Vagina (tissue), 2 donors: ENCODE results near the gene LRRC61.

ENCODE experiments used
- POLR2A ChIP-seq, 2 donors: fragments of 450-650 bp; IDR thresholded peaks; one replicate each; pipeline ENCODE4 v1.6.1; 2017; ENCODE audit warnings: antibody characterized with exemption in 2 of 2, mild to moderate bottlenecking in 2 of 2, moderate library complexity in 2 of 2
- POLR2AphosphoS5 ChIP-seq, 2 donors: sonication (generic); formaldehyde crosslinking; IDR thresholded peaks; one replicate each; pipeline ENCODE4 v1.9.0; 2017; ENCODE audit warnings: antibody characterized with exemption in 2 of 2, mild to moderate bottlenecking in 2 of 2, low read depth in 1 of 2; ENCODE audit not compliant: insufficient read depth in 1 of 2
- TF ChIP-seq, protein P1 (sequence below), 3 experiments: fragments of 450-650 bp in 2 of 3; fragments of 200-600 bp in 1 of 3; sonication (generic) in 1 of 3; IDR thresholded peaks; one replicate each; pipeline ENCODE4 v1.5.1; 2017 to 2019; ENCODE audit warnings: antibody characterized with exemption in 3 of 3, mild to moderate bottlenecking in 2 of 3, moderate library complexity in 2 of 3

DNA sequence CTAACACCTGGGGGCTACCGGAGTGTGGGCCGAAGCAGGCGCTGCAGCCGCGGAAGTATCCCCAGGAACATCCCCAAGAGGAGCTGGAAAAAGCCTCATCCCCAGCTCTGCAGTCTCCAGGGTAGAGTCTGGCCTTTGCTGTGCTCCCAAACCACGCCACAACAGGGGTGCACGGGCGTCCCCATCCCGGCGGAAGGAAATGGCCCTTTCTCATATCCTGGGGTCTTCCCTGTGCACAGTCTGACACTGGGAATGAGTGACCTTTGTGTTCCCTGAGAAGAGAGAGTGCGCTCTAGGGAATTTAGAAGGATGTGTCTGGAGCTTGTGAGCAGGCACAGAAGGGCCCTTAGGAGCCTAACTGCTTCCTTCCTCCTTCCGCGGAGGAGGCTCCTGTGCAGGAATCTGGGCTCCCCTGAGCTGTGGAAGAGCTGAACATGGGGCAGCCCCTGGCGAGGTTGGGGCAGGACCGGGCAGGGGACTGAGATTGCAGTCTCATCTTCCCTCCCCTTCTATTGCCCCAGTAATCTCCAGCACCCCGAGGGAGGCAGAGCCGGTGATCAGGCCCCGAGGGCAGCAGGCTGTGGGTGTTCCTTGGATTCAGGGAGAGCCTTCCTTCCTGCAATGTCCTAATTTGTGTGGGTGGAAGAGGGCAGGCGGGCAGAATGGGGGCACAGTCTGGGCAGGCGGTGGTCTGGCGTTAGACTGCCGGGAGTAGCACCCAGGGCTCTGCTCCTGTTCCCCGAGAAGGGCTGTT, 46.8 kb downstream of the LRRC61 start:
- TF ChIP-seq, protein P1, sequence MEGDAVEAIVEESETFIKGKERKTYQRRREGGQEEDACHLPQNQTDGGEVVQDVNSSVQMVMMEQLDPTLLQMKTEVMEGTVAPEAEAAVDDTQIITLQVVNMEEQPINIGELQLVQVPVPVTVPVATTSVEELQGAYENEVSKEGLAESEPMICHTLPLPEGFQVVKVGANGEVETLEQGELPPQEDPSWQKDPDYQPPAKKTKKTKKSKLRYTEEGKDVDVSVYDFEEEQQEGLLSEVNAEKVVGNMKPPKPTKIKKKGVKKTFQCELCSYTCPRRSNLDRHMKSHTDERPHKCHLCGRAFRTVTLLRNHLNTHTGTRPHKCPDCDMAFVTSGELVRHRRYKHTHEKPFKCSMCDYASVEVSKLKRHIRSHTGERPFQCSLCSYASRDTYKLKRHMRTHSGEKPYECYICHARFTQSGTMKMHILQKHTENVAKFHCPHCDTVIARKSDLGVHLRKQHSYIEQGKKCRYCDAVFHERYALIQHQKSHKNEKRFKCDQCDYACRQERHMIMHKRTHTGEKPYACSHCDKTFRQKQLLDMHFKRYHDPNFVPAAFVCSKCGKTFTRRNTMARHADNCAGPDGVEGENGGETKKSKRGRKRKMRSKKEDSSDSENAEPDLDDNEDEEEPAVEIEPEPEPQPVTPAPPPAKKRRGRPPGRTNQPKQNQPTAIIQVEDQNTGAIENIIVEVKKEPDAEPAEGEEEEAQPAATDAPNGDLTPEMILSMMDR (IDR thresholded peaks at IDR 0.05), result no peak
- no peak for TF ChIP-seq POLR2A (IDR thresholded peaks at IDR 0.05)
- TF ChIP-seq POLR2AphosphoS5 (IDR thresholded peaks at IDR 0.05; ENCODE audit: insufficient read depth in 1 of 2, low read depth in 1 of 2), result no peak
